OCI-LY1 (cell line): ENCODE results near the gene QRFPR.

Source experiments
- CTCF ChIP-seq: fragments of 200-600 bp; sonication (generic), shearing (Covaris generic); IDR thresholded peaks from 2 replicates; pipeline ENCODE4 v1.5.1; 2017; ENCODE audit warnings: mild to moderate bottlenecking, antibody characterized with exemption, low read length, moderate library complexity, mixed read lengths
- EZH2 ChIP-seq: fragments of 200-600 bp; sonication (generic), shearing (Covaris generic); IDR thresholded peaks from 2 replicates; pipeline ENCODE4 v1.8.0; 2017; ENCODE audit warnings: borderline replicate concordance, mixed run types, mild to moderate bottlenecking, antibody characterized with exemption, low read length, moderate library complexity, mixed read lengths

DNA sequence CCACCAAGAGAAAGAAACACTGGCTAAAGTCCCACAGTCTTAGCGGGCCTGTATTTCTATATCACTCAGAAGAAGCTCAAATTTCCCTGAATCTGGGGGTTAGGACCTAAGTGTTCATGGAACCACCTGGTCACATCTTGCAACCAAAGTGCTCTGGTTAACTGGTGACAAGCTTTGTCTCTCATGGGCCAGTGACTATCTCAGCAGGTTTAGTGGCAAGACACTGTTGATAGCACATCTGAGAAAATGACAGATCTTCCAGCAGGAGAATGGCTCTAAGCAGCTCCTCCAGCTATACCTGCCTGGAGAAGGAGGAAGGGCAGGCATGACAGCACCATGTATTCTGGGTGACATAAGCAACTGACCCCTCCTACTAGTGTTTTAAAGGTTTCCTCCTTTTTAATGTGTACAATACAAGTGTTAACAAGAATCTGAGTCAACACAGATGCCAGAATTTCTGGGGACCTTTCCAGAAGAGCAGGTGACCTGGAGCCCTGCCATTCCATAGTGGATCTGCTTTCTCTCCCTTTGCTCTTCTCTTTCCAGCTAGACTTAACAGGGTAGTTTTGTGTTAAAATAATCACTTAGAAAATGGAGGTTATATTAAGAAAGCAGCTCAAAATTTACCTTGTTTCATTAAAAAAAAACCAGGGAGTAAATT is 17.3 kb upstream of the QRFPR start:
- TF ChIP-seq CTCF (no peak), EZH2 (no peak)
